ENCODE results near the gene GPATCH11. TPM values are rescaled to one million over a fixed set of nuclear protein-coding genes. Genes with fewer than 3 reads are reported as not detected.

The GPATCH11 gene
- total RNA-seq, 4 donors from 2014 or later = 30.3 to 61.4 (median 43.8) TPM

- TF ChIP-seq CTCF (IDR thresholded peaks at IDR 0.05; ENCODE audit: low read depth) = no peak
These were observed 23.2 kb upstream of the GPATCH11 start for GRCh38 chr2:37061013-37061711.

GRCh38 chr2:37061776-37062175, 22.5 kb upstream of the GPATCH11 start:
- no peak for TF ChIP-seq CTCF (IDR thresholded peaks at IDR 0.05; ENCODE audit: low read depth)

- TF ChIP-seq CTCF (IDR thresholded peaks at IDR 0.05; ENCODE audit: low read depth) = no peak
These were observed 15.6 kb upstream of the GPATCH11 start for GRCh38 chr2:37068686-37069085.

GRCh38 chr2:37070931-37071330, 13.4 kb upstream of the GPATCH11 start:
- no peak for TF ChIP-seq CTCF (IDR thresholded peaks at IDR 0.05; ENCODE audit: low read depth)

- no peak for TF ChIP-seq CTCF (IDR thresholded peaks at IDR 0.05; ENCODE audit: low read depth)
These were observed 4.1 kb upstream of the GPATCH11 start for GRCh38 chr2:37080266-37080665.

GRCh38 chr2:37080689-37081088, 3.6 kb upstream of the GPATCH11 start:
- TF ChIP-seq CTCF (IDR thresholded peaks at IDR 0.05; ENCODE audit: low read depth) = no peak

GRCh38 chr2:37084797-37085196, 479 bp downstream of the GPATCH11 start:
- no peak for TF ChIP-seq CTCF (IDR thresholded peaks at IDR 0.05; ENCODE audit: low read depth)

Data from subcutaneous adipose tissue (tissue), 4 donors.